ENCODE results near the gene ENDOG.
"Not testable (repeated sequence)": the region's sequence is repeated elsewhere in the genome, so short reads cannot be mapped to it uniquely, and the experiment has no call there.

Gene ENDOG

DNA sequence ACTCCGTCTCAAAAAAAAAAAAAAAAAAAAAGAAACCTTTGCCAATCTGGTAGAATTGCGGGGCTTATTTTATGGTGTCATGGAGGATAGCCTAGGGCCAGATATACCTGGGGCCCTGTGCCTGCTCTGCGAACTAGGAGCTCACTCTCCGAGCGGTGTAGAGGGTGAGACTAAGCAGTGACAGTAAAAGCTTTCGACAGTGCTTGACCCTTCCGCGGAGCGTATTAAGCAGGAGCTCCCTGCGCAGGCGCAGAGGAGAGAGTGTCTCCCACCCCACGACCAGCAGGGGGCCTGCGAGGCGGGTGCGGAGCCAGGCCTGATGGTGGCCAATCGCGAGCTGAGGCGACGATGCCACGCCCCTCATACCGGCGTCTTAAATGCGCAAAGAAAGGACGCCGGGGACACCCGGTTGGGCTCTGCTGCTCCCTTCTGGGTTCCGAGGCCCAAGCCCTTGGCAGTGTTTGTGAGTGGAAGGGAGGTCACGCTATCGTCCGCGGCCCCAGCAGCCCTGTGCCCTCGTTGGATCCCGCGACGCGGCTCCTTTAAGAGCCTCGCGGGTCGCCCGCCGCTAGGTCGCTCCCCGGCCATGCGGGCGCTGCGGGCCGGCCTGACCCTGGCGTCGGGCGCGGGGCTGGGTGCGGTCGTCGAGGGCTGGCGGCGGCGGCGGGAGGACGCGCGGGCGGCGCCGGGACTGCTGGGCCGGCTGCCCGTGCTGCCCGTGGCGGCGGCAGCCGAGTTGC, at the start of gene ENDOG:
Gene ENDOG (plus strand): TSS at position 402 of the 740 bp plus-strand sequence. CDS start 185 bp downstream, at position 587.
- peak; percentile 97 for DNase-seq (ENCODE audit: low read depth)

DNA sequence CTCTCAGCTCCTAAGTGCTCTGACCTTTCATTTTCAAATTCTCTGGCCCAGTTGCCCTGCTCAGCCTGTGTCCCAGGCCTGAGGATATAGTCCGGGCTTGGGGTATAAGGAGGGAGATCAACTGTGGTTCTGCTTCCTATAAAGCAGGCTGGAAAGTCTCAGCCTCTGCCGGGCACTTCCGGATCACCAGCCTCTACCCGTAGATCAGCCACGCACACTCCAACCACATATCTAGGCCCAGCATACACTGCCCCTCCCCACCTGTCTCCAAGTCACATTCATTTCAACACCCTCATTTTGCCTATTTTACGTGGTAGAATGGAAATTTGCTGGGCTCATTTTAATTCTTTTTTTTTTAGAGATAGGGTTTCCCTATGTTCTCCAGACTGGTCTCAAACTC, 49.7 kb upstream of the ENDOG start:
- no peak for DNase-seq (ENCODE audit: low read depth)

DNA sequence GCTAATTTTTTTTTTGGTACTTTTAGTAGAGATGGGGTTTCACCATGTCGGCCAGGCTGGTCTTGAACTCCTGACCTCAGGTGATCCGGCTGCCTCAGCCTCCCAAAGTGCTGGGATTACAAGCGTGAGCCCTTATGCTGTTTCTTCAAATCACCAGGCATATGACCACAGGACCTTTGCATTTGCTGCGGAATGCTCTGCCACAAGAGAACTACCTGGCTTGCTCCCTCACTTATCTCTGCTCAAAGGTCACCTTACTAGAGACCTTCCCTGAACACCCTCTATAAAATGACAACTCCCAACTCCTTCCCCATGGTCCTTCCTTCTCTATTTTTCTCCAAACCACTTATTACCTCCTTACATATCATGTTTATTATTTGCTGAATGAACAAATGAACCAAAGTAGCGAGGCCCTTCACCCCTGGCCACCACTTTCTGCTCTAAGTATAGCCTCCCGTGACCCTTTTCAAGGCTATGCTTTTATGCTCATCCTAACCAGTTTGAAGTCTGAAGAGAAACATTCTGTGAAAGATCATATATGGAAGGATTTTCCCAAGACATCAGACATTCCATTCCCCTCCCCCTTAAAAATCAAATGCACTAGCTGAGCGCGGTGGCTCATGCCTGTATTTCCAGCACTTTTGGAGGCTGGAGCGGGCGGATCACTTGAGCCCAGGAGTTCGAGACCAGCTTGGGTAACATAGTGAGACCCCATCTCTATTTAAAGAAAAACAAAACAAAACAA, 47.8 kb upstream of the ENDOG start:
- DNase-seq (ENCODE audit: low read depth) = no peak

DNA sequence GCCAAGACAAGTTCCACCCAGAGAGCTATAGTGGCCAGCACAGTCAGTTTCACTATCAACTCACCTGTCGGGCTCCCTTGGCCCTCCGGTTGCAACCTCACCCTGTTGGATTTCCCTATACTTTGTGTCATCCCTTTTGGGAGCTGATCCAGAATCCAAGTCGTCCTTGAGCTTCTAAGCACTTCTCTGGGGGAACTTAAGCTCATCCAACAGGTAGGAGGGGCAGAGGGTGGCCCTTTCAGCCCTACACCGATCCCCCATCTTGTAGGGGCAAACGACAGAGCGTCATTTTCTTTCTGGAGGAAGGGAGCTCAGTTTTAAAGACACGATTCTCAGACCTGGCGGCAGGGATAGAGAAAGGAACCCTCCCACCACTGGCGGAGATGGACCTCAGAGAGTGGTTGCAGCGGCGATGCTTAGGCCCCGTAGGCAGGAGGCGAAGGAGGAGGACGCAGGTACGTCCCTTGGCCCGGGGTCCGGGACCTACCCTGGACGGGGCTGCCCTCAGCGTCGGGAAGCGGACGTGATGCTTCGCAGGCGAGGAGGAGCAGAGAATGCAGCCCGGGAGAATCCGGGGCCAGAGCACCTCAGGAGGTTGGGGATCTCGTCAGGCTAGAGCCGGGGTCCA, 47.1 kb upstream of the ENDOG start:
- DNase-seq (ENCODE audit: low read depth) = peak; percentile 47

DNA sequence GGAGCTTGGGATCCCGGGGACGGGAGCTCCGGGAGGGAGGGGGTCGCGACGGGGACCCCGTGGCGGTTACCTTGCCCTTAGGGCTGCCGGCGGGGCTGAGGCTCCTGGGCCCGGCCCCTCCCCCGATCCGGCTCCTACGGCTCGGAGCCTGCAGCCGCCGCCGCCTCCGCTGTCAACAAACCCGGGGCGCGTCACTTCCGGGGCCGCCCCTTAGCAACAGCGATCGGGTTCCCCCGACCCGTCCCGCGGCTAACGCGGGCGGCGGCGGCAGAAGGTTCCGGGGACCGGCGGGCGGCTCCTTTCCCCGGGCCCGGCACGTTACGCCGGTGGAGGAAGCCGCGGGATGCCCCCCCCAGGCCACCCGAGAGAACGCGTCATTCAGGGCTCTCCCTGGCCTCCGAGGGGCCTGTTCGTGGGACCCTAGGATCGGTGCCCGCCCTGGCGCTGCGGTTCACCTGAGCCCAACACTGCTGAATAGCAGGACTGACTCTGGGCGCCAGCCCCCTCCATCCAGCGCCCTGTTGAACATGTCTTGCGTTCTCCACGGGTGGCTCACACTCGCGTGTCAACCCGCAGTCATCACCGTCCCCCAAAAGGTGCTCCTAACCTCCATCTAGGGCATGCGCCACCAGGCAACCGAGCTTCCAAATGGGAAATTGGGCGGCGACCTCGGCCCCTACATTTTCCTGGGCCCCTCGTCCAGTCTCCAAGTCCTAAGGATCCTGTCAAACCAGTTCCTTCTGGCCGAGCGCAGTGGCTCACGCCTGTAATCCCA, 46.4 kb upstream of the ENDOG start, which contains the start of gene ZER1:
Gene ZER1 (minus strand): TSS at position 183 of the 775 bp plus-strand sequence. CDS start 16,362 bp downstream, outside the sequence.
- peak; percentile 92 for DNase-seq (ENCODE audit: low read depth)

DNA sequence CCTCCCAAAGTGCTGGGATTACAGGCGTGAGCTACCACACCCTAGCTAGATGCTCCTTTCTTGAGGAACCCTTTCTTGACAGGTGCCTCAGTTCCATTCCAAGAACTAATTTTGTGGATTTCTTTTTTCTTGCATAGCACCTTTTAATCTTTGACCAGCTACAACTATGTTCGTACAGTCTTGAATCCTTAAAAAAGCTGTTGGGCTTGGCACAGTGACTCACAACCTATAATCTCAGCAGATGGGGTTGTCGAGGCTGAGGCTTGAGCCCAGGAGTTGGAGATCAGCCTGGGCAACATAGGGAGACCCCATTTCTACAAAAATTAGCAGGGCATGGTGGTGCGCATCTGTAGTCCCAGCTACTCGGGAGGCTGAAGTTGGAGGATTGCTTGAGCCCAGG, 45.3 kb upstream of the ENDOG start:
- no peak for DNase-seq (ENCODE audit: low read depth)

DNA sequence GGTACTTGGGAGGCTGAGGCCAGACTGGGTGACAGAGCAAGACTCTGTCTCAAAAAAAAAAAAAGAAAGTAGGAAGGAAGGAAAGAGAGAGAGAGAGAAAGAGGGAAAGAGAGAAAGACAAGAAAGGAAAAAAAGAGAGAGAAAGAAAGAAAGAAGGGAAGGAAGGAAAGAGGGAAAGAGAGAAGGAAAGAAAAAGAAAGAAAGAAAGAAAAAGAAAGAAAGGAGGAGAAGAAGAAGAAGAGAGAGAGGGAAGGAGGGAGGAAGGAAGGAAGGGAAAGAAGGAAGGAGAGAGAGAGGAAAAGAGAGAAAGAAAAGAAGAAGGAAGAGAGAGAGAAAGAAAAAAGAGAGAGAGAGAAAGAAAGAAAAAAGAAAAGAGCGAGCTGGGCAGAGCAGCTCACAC, 43.5 kb upstream of the ENDOG start:
- no peak for DNase-seq (ENCODE audit: low read depth)

DNA sequence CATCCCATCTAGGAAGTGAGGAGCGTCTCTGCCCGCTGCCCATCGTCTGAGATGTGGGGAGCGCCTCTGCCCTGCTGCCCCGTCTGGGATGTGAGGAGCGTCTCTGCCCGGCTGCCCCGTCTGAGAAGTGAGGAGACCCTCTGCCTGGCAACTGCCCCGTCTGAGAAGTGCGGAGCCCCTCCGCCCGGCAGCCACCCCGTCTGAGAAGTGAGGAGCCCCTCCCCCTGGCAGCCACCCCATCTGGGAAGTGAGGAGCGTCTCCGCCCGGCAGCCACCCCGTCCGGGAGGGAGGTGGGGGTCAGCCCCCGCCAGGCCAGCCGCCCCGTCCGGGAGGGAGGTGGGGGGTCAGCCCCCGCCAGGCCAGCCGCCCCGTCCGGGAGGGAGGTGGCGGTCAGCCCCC, 38.2 kb upstream of the ENDOG start:
- DNase-seq (ENCODE audit: low read depth) = not testable (repeated sequence)

DNA sequence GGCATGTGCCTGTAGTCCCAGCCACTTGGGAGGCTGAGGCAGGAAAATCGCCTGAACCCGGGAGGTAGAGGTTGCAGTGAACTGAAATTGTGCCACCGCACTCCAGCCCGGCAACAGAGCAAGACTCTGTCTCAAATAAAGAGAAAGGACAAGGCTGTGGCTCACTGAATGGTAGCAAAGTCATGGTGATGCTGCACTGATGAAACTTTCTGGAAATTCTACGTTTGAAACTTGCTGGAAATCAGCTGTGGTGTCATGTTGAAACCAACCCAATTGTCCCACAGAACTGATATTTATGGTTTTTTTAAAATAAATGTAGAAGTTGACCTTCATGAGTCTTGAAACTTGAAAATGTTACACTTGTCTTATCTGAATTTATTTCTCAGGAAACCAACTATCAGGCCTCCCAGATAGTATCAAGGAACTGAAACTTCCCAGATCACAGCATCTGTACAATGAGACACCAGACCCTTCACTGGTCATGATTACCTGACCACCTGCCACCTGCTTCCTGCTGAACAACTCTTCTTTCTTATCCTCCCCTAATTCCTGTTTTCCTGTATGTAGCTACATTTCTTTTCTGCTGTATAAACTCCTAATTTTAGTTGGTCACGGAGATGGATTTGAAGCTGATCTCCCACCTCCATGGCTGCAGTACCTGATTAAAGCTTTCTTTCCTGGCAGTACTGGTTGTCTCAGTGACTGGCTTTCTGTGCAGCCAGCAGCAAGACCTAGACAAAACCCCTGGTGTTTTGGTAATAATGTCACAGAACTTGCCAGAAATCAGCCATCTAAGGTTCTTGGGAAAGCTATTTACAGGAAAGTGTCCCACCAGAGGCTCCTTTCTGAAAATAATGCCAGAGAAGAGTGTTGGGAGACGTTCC, 36.9 kb upstream of the ENDOG start:
- DNase-seq (ENCODE audit: low read depth) = no peak

DNA sequence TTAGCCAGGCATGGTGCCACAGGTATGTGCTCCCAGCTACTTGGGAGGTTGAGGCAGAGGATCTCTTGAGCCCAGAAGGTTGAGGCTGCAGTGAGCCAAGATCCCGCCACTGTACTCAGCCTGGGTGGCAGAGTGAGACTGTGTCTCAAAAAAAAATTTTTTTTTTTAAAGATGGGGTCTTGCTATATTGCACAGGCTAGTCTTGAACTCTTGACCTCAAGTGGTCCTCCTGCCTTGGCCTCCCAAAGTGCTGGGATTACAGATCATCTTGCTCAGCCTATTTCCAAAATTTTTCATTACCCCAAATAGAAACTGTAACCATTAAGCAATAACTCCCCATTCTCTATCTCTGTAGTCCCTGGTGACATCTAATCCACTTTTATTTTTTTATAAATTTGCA, 35.6 kb upstream of the ENDOG start:
- DNase-seq (ENCODE audit: low read depth) = no peak

DNA sequence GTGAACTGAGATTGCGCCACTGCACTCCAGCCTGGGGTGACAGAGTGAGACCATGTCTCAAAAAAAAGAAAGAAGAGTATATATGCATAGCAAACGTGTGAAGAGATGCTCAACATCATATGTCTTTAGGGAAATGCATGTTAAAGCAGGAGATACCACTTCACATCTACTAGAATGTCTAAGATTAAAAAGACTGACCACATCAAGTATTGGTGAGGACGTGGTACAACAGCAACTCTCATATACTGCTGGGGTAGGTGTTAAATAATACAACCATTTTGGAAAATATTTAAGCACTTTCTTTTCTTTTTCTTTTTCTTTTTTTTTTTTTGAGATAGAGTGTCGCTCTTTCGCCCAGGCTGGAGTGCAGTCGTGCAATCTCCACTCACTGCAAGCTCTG, 32.9 kb upstream of the ENDOG start:
- DNase-seq (ENCODE audit: low read depth) = no peak

DNA sequence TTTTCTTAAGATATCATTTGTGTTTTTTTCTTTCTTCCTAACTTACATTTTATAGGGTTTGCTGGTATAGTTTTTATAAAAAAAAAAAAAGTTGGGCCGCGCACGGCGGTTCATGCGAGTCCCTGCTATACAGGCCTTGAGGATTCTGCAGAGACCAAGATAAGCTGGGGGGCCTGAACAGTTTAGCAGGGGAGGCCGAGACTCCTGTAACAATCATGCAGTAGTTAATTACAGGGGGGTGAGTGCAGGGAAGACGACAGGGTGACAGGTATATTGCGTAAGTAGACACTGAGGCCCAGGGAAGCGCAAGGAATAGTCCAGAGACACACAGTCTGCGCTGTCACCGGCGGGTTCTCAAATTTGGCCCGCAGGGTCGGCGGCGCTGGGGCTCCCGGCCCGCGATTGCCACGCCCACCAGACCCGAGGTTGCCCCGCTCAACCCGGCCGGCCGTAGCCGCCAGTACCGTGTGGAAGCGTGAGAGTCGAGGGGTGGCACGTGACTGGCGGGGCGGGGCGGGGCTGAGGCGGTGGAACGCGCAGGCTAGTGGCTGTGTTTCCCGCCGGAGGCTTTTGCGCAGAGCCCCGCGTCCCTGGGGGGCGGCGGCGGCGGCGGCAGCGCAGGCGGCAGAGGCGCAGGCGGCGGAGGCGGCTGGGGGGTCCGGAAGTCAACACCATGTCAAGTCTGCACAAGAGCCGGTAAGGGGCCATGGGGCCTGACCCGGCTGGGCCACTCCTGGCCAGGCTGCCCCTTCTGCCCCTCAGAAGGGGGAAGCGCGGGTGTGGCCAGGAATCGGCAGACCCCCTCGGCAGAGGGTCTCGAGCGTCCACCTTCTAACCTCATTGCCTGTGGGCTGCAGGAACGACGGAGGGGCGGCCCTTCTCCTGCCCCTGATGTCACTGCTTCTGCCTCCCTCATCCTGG, 31.4 kb upstream of the ENDOG start, which contains the start of gene TBC1D13:
Gene TBC1D13 (plus strand): TSS at position 573 of the 921 bp plus-strand sequence. CDS start 101 bp downstream, at position 674.
- DNase-seq (ENCODE audit: low read depth) = peak; percentile 88

DNA sequence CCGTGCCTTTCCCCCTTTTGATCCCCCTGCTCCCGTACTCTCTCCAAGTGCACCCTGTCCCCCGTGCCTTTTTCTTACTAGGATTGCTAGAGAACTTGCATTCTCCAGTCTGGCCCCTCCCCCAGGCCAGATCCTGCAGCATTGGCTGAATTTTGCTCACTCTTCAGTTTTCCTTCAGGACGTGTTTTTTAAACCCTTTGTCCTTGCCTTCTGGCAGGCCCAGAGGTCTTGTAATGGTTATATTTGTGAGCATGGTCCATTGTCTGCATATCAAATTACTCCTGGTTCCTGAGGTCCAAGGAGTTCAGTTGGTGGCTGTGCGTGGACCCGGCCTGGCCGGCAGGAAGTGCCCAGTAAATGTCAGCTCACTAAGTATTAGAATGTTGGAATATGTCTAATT, 30.6 kb upstream of the ENDOG start:
- DNase-seq (ENCODE audit: low read depth) = peak; percentile 19

DNA sequence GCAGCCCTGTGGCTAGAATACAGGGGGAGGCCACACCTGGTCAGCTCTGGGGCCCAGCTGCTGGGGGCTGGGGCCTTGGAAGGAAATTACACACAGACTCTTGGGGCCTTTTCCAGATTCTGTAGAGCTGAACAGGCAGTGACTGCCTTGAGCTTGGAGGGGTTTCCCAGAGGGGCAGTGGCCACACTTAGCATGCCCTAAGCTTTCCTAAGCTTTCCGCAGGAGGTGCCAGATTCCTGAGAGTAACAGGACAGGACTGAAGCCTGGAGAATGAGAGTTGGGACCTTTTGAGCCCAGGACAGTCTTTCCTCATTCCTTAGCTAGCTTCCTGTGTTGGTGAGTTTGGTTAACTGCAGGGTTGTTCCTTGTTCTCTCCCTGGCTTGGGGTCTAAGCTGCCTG, 29.9 kb upstream of the ENDOG start:
- no peak for DNase-seq (ENCODE audit: low read depth)

DNA sequence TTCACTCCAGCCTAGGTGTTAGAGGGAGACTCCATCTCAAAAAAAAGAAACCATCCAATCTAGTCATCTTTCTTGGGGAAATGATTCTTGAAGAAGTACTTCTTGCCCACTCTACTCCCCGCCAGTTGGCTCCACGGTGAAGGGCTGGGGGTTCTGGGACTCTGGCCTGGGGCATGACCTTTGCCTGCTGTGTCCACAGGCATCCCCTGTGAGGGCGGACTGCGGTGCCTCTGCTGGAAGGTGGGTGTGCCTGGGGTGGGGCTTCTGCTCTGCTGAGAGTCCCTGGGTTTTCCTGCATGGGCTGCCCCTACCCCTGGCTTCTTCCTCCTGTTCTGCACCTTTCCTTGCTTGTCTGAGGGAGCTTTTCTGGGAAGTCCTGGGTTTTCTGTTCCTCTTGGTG, 27.8 kb upstream of the ENDOG start:
- DNase-seq (ENCODE audit: low read depth) = no peak

DNA sequence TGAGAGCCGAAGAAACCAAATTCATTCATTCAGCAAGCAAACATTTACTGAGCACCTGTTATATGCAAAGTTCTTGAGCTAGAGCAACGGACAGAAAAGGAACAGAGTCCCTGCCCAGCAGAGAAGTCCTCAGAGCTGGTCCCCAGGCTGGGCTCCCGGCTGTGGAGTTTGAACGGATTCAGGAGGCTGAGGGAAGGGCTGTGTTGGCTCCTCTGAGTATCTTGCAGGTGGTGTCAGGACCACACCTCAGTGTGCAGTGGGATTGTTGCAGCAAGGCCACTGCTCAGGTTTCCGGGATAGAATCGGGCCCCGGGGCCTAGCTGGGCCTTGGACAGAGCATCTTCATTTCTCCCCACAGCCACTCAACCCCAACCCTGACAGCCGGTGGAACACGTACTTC, 26.2 kb upstream of the ENDOG start:
- DNase-seq (ENCODE audit: low read depth) = no peak

DNA sequence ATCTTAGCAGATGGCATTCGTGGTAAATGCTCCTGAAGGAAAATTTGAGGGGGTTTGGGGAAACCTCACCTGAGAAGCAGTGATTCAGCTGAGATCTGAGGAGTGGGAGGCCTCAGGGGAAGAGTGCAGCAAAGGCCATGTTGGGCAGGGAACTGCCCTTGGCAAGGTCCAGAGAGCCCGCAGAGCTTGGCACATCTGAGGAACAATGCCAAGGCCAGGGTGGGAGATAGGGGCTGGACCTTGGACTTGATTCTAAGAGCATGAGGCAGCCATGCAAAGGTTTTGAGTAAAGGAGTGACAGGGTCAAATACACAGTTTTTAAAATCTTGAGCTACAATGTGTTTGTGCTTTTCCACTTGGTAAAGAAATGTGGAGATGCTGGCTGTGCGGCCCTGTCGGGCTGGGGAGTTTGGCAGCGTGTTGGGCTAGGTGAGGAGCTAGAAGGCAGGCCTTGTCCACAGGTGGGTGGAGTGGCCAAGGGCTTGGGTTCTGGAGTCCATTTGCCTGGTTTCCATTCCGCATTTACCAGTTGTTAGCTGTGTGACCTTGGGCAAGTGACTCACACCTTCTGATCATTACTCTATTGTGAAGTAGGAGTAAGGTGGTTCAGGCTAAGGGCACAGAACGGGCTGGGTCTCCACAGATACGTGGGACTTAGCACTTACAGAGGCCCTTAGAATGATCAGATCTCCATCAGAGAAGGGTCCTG, 25.2 kb upstream of the ENDOG start:
- no peak for DNase-seq (ENCODE audit: low read depth)

DNA sequence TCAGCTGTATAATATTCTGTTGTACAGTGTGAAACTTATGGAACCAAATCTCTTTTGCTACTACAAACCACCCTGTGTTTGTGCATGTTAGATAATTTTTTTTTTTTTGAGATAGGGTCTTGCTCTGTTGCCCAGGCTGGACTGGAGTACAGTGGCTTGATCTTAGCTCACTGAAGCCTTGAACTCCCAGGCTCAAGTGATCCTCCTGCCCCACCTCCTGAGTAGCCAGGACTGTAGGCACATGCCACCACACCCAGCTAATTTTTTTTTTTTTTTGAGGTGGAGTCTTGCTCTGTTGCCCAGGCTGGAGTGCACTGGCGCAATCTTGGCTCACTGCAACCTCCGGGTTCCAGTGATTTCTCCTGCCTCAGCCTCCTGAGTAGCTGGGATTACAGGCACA, 23.3 kb upstream of the ENDOG start:
- DNase-seq (ENCODE audit: low read depth) = not testable (repeated sequence)

DNA sequence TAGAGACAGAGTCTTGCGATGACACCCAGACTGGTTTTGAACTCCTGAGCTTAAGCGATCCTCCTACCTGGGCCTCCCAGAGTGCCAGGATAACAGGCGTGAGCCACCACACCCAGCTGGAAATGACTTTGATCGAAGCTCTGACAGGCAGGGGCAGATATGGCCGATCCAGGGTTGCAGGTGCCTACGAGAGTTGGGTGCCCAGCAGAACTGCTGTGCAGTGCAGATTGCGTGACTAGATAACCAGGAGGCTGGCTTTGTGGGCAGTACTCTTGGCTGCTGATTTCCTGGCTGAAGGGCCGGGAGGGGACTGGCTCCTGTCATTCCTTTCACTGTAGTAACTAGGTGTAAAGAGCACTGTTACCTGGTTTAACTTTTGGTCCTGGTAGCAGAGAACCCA, 19.4 kb upstream of the ENDOG start:
- no peak for DNase-seq (ENCODE audit: low read depth)

Data from ELR (cell line).